Suprapubic skin (tissue), 4 donors: Measurements from ENCODE around the gene GRIK4.

Experiments
- EP300 ChIP-seq: sonication (generic); formaldehyde crosslinking; IDR thresholded peaks from one replicate; pipeline ENCODE4 v1.6.1; 2017; ENCODE audit warnings: antibody characterized with exemption
- POLR2A ChIP-seq, 2 donors: fragments of 450-650 bp; IDR thresholded peaks; one replicate each; pipeline ENCODE4 v1.6.1; 2017; ENCODE audit warnings: antibody characterized with exemption in 2 of 2, mild to moderate bottlenecking in 2 of 2, moderate library complexity in 2 of 2
- POLR2AphosphoS5 ChIP-seq, 3 donors: sonication (generic); formaldehyde crosslinking; IDR thresholded peaks; one replicate each; pipeline ENCODE4 v1.6.1; 2017; ENCODE audit warnings: antibody characterized with exemption in 3 of 3
- TF ChIP-seq, protein P1 (sequence below), 2 donors: fragments of 200-600 bp in 1 of 2; fragments of 450-650 bp in 1 of 2; sonication (generic) in 1 of 2; IDR thresholded peaks; one replicate each; pipeline ENCODE4 v1.5.1; 2016 to 2019; ENCODE audit warnings: antibody characterized with exemption in 2 of 2, mild to moderate bottlenecking in 1 of 2, moderate library complexity in 1 of 2

GRCh38 chr11:121032546-121032945, 521.0 kb downstream of the GRIK4 start:
- no peak for TF ChIP-seq EP300
- TF ChIP-seq, protein P1, sequence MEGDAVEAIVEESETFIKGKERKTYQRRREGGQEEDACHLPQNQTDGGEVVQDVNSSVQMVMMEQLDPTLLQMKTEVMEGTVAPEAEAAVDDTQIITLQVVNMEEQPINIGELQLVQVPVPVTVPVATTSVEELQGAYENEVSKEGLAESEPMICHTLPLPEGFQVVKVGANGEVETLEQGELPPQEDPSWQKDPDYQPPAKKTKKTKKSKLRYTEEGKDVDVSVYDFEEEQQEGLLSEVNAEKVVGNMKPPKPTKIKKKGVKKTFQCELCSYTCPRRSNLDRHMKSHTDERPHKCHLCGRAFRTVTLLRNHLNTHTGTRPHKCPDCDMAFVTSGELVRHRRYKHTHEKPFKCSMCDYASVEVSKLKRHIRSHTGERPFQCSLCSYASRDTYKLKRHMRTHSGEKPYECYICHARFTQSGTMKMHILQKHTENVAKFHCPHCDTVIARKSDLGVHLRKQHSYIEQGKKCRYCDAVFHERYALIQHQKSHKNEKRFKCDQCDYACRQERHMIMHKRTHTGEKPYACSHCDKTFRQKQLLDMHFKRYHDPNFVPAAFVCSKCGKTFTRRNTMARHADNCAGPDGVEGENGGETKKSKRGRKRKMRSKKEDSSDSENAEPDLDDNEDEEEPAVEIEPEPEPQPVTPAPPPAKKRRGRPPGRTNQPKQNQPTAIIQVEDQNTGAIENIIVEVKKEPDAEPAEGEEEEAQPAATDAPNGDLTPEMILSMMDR (IDR thresholded peaks at IDR 0.05) = no peak
- no peak for TF ChIP-seq POLR2AphosphoS5 (IDR thresholded peaks at IDR 0.05)
- TF ChIP-seq POLR2A (IDR thresholded peaks at IDR 0.05) = no peak
